ENCODE data around the gene ZNF398. TPM values are rescaled to one million over a fixed set of nuclear protein-coding genes. Genes with fewer than 3 reads are reported as not detected.

ZNF398 gene
- polyA plus RNA-seq, 1 donor from 2014 or later, result 8.6 TPM

DNA sequence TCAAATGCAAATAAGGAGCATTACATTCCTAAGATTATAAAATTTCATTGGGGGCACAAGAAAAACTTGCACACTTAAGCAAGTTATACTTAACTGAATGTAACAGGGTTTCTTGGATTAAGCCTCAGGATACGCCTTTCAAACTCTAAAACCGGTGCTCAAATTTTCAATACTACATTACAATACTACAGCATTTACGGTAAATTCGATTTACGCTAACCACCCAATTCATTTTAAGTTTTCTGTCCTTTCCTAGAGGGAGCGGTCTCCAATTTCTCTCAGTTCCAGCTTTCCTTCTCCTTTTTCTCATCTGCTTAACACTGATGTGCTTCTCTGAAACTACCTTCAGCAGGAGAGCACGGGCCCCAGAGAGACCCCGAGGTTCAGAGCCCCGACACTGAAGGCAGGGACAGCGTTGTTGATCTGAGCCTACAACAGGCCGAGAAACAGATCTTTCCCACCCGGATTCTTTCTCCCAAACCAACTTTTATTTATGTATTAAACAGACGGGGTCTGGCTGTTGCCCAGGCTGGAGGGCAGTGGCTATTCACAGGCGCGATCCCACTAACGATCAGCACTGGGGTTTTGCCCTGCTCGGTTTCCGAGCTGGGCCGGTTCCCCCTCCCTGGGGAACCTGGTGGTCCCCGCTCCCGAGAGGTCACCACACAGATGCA lies 21.9 kb upstream of the ZNF398 start:
- no peak for TF ChIP-seq POLR2AphosphoS5 (IDR thresholded peaks at IDR 0.05)
- no peak for TF ChIP-seq MXI1 (conservative IDR thresholded peaks at IDR 0.05; ENCODE audit: poor library complexity, severe bottlenecking)
- no peak for TF ChIP-seq EP300 (conservative IDR thresholded peaks at IDR 0.05; ENCODE audit: poor library complexity, severe bottlenecking)
- no peak for TF ChIP-seq CTCF (IDR thresholded peaks at IDR 0.05; ENCODE audit: poor library complexity, severe bottlenecking)
- TF ChIP-seq RAD21 (conservative IDR thresholded peaks at IDR 0.05), result no peak
- no peak for TF ChIP-seq EZH2 (IDR thresholded peaks at IDR 0.05; ENCODE audit: borderline replicate concordance, insufficient read depth, low read length, poor library complexity, severe bottlenecking)
- TF ChIP-seq TAF1 (IDR thresholded peaks at IDR 0.05; ENCODE audit: low read depth), result no peak
- TF ChIP-seq, protein P1, sequence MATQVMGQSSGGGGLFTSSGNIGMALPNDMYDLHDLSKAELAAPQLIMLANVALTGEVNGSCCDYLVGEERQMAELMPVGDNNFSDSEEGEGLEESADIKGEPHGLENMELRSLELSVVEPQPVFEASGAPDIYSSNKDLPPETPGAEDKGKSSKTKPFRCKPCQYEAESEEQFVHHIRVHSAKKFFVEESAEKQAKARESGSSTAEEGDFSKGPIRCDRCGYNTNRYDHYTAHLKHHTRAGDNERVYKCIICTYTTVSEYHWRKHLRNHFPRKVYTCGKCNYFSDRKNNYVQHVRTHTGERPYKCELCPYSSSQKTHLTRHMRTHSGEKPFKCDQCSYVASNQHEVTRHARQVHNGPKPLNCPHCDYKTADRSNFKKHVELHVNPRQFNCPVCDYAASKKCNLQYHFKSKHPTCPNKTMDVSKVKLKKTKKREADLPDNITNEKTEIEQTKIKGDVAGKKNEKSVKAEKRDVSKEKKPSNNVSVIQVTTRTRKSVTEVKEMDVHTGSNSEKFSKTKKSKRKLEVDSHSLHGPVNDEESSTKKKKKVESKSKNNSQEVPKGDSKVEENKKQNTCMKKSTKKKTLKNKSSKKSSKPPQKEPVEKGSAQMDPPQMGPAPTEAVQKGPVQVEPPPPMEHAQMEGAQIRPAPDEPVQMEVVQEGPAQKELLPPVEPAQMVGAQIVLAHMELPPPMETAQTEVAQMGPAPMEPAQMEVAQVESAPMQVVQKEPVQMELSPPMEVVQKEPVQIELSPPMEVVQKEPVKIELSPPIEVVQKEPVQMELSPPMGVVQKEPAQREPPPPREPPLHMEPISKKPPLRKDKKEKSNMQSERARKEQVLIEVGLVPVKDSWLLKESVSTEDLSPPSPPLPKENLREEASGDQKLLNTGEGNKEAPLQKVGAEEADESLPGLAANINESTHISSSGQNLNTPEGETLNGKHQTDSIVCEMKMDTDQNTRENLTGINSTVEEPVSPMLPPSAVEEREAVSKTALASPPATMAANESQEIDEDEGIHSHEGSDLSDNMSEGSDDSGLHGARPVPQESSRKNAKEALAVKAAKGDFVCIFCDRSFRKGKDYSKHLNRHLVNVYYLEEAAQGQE (IDR thresholded peaks at IDR 0.05; ENCODE audit: borderline replicate concordance), result no peak
- TF ChIP-seq SMC3 (conservative IDR thresholded peaks at IDR 0.05; ENCODE audit: poor library complexity), result no peak
- Histone ChIP-seq H3K4me3 (ENCODE audit: low read length) (peak overlapping the region; percentile 96), H3K9me2 (ENCODE audit: insufficient read depth, low read length) (no peaks in the 10 kb centered on the region), H4K20me1 (ENCODE audit: insufficient read depth) (no peaks in the 10 kb centered on the region), H3F3A (ENCODE audit: insufficient read depth, low read length, poor library complexity, severe bottlenecking) (no peaks in the 10 kb centered on the region), H3K9me3 (ENCODE audit: low read length) (no peaks in the 10 kb centered on the region), H3K27ac (ENCODE audit: low read length) (peak overlapping the region; percentile 88), H3K27me3 (ENCODE audit: insufficient read depth, low read depth, low read length) (no peaks in the 10 kb centered on the region), H3K79me2 (replicated peaks; ENCODE audit: insufficient read depth, low read length) (no peaks in the 10 kb centered on the region), H3K4me2 (ENCODE audit: low read length) (peak overlapping the region; percentile 96), H2AFZ (ENCODE audit: low read depth, low read length) (peak overlapping the region; percentile 100), H3K9ac (ENCODE audit: low read length) (peak overlapping the region; percentile 97), H3K36me3 (ENCODE audit: insufficient read depth, low read length) (no peaks in the 10 kb centered on the region)

DNA sequence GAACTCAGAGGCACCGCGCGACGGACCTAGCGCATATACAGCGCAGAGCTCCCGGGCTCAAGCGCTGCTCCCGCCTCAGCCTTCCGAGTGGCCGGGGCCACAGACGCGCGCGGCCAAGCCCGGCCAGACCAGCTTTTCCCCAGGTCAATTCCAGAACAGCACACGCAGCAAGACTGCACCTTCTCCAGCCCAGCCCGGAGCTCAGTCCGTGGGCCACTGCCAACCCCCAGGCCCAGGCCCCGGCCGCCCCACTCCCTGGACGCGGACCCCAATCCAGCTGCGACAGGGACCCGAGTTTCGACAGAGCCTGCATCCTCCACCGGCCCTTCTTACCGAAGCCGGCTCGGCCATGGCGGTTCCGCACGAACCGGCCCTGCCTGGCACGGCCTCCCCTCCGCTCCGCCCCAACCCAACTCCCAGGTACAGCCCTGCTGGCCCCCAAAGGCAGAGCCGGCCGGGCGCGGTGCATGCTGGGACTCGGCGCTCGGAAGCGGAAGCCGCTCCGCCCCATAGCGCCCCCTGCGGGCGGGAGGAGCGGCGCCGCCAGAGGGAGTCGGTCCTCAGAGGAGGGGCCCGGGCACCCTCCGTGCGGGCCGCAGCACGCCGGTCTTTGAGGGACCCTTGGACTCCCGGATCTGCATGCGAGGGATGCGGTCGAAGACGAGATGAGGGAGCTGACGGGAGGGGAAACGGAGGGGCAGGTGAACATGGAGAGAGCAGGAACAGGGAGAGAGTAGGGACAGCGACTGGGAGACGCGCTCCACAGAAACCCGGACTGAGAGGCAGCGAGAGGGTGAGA lies 21.2 kb upstream of the ZNF398 start, which contains the start of gene ZNF425:
Gene ZNF425, minus strand, starts transcription at position 462 of the 799 bp plus-strand sequence. Its CDS starts 111 bp downstream, at position 351.
- Histone ChIP-seq H3F3A (ENCODE audit: insufficient read depth, low read length, poor library complexity, severe bottlenecking) (no peaks in the 10 kb centered on the region), H3K4me2 (ENCODE audit: low read length) (peak within 1 kb of the TSS; percentile 96)

More for the DNA sequence above, 21.2 kb upstream of the ZNF398 start, which contains the start of gene ZNF425:
- Histone ChIP-seq H3K9me2 (ENCODE audit: insufficient read depth, low read length) (no peaks in the 10 kb centered on the region), H3K36me3 (ENCODE audit: insufficient read depth, low read length) (no peaks in the 10 kb centered on the region), H2AFZ (ENCODE audit: low read depth, low read length) (peak within 1 kb of the TSS; percentile 100), H3K9me3 (ENCODE audit: low read length) (no peaks in the 10 kb centered on the region), H3K4me3 (ENCODE audit: low read length) (peak within 1 kb of the TSS; percentile 96), H3K27me3 (ENCODE audit: insufficient read depth, low read depth, low read length) (no peaks in the 10 kb centered on the region), H4K20me1 (ENCODE audit: insufficient read depth) (no peaks in the 10 kb centered on the region), H3K79me2 (replicated peaks; ENCODE audit: insufficient read depth, low read length) (no peaks in the 10 kb centered on the region), H3K9ac (ENCODE audit: low read length) (peak within 1 kb of the TSS; percentile 97), H3K27ac (ENCODE audit: low read length) (peak within 1 kb of the TSS; percentile 88)
- peak; percentile 67 for TF ChIP-seq SMC3 (conservative IDR thresholded peaks at IDR 0.05; ENCODE audit: poor library complexity)
- TF ChIP-seq, protein P1 (IDR thresholded peaks at IDR 0.05; ENCODE audit: borderline replicate concordance), result peak; percentile 63
- peak; percentile 89 for TF ChIP-seq TAF1 (IDR thresholded peaks at IDR 0.05; ENCODE audit: low read depth)
- no peak for TF ChIP-seq EP300 (conservative IDR thresholded peaks at IDR 0.05; ENCODE audit: poor library complexity, severe bottlenecking)
- peak; percentile 96 for TF ChIP-seq POLR2AphosphoS5 (IDR thresholded peaks at IDR 0.05)
- TF ChIP-seq CTCF (IDR thresholded peaks at IDR 0.05; ENCODE audit: poor library complexity, severe bottlenecking), result peak; percentile 99
- TF ChIP-seq RAD21 (conservative IDR thresholded peaks at IDR 0.05), result no peak
- TF ChIP-seq MXI1 (conservative IDR thresholded peaks at IDR 0.05; ENCODE audit: poor library complexity, severe bottlenecking), result peak; percentile 63
- no peak for TF ChIP-seq EZH2 (IDR thresholded peaks at IDR 0.05; ENCODE audit: borderline replicate concordance, insufficient read depth, low read length, poor library complexity, severe bottlenecking)
